NT2/D1 (cell line): Measurements from ENCODE around the gene CSF2RB.

ENCODE experiments used
- SUZ12 ChIP-seq: IDR thresholded peaks from 2 replicates; pipeline ENCODE4 v1.6.1; 2011; ENCODE audit not compliant: insufficient read length, insufficient read depth; ENCODE audit errors: extremely low read depth
- YY1 ChIP-seq: IDR thresholded peaks from 2 replicates; pipeline ENCODE4 v1.6.1; 2011; ENCODE audit not compliant: insufficient read length, insufficient read depth
- ZNF274 ChIP-seq: IDR thresholded peaks from 2 replicates; pipeline ENCODE4 v1.6.1; 2011; ENCODE audit warnings: mild to moderate bottlenecking, low read depth, low read length

DNA sequence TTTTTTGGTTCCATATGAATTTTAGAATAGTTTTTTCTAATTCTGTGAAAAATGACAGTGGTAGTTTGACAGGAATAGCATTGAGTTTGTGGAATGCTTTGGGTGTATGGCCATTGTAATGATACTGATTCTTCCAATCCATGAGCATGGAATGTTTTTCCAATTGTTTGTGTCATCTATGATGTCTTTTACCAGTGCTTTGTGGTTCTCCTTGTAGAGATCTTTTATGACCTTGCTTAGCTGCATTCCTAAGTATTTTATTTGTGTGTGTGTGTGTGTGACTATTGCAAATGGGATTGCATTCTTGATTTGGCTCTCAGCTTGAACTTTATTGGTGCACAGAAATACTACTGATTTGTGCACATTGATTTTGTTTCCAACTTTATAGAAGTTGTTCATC, 3.0 kb upstream of the CSF2RB start:
- TF ChIP-seq YY1: no peak
- no peak for TF ChIP-seq ZNF274
- no peak for TF ChIP-seq SUZ12
